H1 (cell line): Measurements from ENCODE around the gene DPEP2NB. TPM values are rescaled to one million over a fixed set of nuclear protein-coding genes. Genes with fewer than 3 reads are reported as not detected.

ENCODE experiments used
- CTCF ChIA-PET: fragments of 300-600 bp; sonication (Branson Sonifier 250); formaldehyde crosslinking; loops from one replicate; lab custom pipeline; 2021; ENCODE audit not compliant: partially characterized antibody; lab: Charles Lee
- POLR2A ChIA-PET: fragments of 300-600 bp; sonication (Branson Sonifier 250); formaldehyde crosslinking; loops from one replicate; lab custom pipeline; 2021; ENCODE audit warnings: inconsistent platforms; ENCODE audit not compliant: partially characterized antibody; lab: Charles Lee
- DNase-seq, 2 experiments: peaks; one replicate each; pipeline versions ENCODE4 v3.0.0 to v3.0.0-alpha.2; 2010 to 2022; ENCODE audit warnings: low spot score in 2 of 2, low read depth in 1 of 2, mixed read lengths in 1 of 2
- FAIRE-seq: peaks from 2 replicates; lab custom pipeline; 2011; peaks lifted over from hg19 to GRCh38; lab: Jason Lieb, UNC
- H2AFZ ChIP-seq: 2 replicates; pipeline ENCODE4 v1.8.1; 2012; ENCODE audit warnings: low read length, inconsistent platforms
- H2AK5ac ChIP-seq: 2 replicates; pipeline ENCODE4 v1.6.1; 2013; ENCODE audit warnings: low read depth, low read length
- H2BK120ac ChIP-seq: replicated peaks from 2 replicates; pipeline ENCODE3; 2013; ENCODE audit warnings: low read depth, low read length, inconsistent platforms
- H2BK12ac ChIP-seq: 2 replicates; pipeline ENCODE4 v1.6.1; 2013; ENCODE audit warnings: low read depth, low read length
- H2BK15ac ChIP-seq: 2 replicates; pipeline ENCODE4 v1.6.1; 2013; ENCODE audit warnings: low read length
- H2BK20ac ChIP-seq: 2 replicates; pipeline ENCODE4 v1.6.1; 2013; ENCODE audit warnings: low read length
- H2BK5ac ChIP-seq: 2 replicates; pipeline ENCODE4 v1.6.1; 2013; ENCODE audit warnings: low read depth, low read length
- H3K14ac ChIP-seq: 2 replicates; pipeline ENCODE4 v1.6.1; 2013; ENCODE audit warnings: inconsistent platforms; ENCODE audit not compliant: insufficient read length
- H3K18ac ChIP-seq: 2 replicates; pipeline ENCODE4 v1.6.1; 2013; ENCODE audit warnings: low read length; ENCODE audit errors: extremely low read depth
- H3K23ac ChIP-seq: 2 replicates; pipeline ENCODE4 v1.6.1; 2013; ENCODE audit warnings: inconsistent platforms; ENCODE audit not compliant: insufficient read length
- H3K23me2 ChIP-seq: 2 replicates; pipeline ENCODE4 v1.6.1; 2013; ENCODE audit warnings: low read depth, low read length
- H3K27ac ChIP-seq: 2 replicates; pipeline ENCODE4 v1.6.1; 2011; ENCODE audit warnings: low read depth, low read length, inconsistent platforms
- H3K27me3 ChIP-seq, 4 experiments: replicated peaks in 1 of 4; 1 replicate in 1 of 4; 2 replicates in 3 of 4; pipeline versions ENCODE4 v1.6.1 to v1.8.1; 2011 to 2013; ENCODE audit warnings: low read length in 3 of 4, mild to moderate bottlenecking in 3 of 4, inconsistent platforms in 2 of 4, mixed read lengths in 2 of 4, moderate library complexity in 1 of 4; ENCODE audit not compliant: control insufficient read depth in 3 of 4, insufficient read depth in 3 of 4; ENCODE audit errors: extremely low read depth in 1 of 4
- H3K36me3 ChIP-seq, 4 experiments: 2 replicates each; pipeline versions ENCODE4 v1.6.1 to v1.8.1; 2011 to 2013; ENCODE audit warnings: mild to moderate bottlenecking in 4 of 4, low read length in 3 of 4, moderate library complexity in 2 of 4, control low read depth in 1 of 4, inconsistent platforms in 1 of 4; ENCODE audit not compliant: insufficient read depth in 4 of 4, control insufficient read depth in 2 of 4
- H3K4ac ChIP-seq: replicated peaks from 2 replicates; pipeline ENCODE3; 2013; ENCODE audit warnings: low read length, low read depth, mixed read lengths, inconsistent platforms; ENCODE audit not compliant: insufficient read length
- H3K4me1 ChIP-seq, 4 experiments: replicated peaks in 1 of 4; 1 replicate in 1 of 4; 2 replicates in 3 of 4; pipeline versions ENCODE4 v1.6.1 to v1.8.1; 2011 to 2013; ENCODE audit warnings: low read length in 3 of 4, inconsistent platforms in 2 of 4, mixed read lengths in 1 of 4; ENCODE audit not compliant: insufficient read depth in 4 of 4, control insufficient read depth in 3 of 4
- H3K4me2 ChIP-seq, 2 experiments: 2 replicates each; pipeline versions ENCODE4 v1.6.1 to v1.8.1; 2011 to 2013; ENCODE audit warnings: low read depth in 2 of 2, low read length in 2 of 2, control low read depth in 1 of 2, inconsistent platforms in 1 of 2, mild to moderate bottlenecking in 1 of 2; ENCODE audit not compliant: insufficient read depth in 1 of 2
- H3K4me3 ChIP-seq, 4 experiments: fragments of 200-600, 300-600 bp in 1 of 4; sonication (generic), shearing (Covaris generic), sonication (Bioruptor Twin) in 1 of 4; 2 replicates each; pipeline versions ENCODE4 v1.5.1 to v1.8.1; 2011 to 2016; ENCODE audit warnings: low read length in 4 of 4, low read depth in 3 of 4, control low read depth in 2 of 4, inconsistent platforms in 2 of 4, mild to moderate bottlenecking in 2 of 4, mixed read lengths in 1 of 4, moderate library complexity in 1 of 4; ENCODE audit not compliant: insufficient read depth in 2 of 4; ENCODE audit errors: extremely low read depth in 1 of 4
- H3K56ac ChIP-seq: replicated peaks from 2 replicates; pipeline ENCODE3; 2013; ENCODE audit warnings: low read depth, mild to moderate bottlenecking, mixed read lengths, low read length, inconsistent platforms; ENCODE audit not compliant: insufficient read length
- H3K79me1 ChIP-seq: 2 replicates; pipeline ENCODE4 v1.6.1; 2013; ENCODE audit warnings: low read depth, low read length, control low read depth
- H3K79me2 ChIP-seq, 2 experiments: 2 replicates each; pipeline versions ENCODE4 v1.6.1 to v1.8.1; 2012 to 2013; ENCODE audit warnings: low read length in 2 of 2, mild to moderate bottlenecking in 2 of 2, inconsistent platforms in 1 of 2; ENCODE audit not compliant: insufficient read depth in 2 of 2, control insufficient read depth in 1 of 2
- H3K9ac ChIP-seq, 4 experiments: replicated peaks in 1 of 4; 1 replicate in 1 of 4; 2 replicates in 3 of 4; pipeline versions ENCODE4 v1.6.1 to v1.8.1; 2011 to 2013; ENCODE audit warnings: low read depth in 3 of 4, low read length in 3 of 4, control low read depth in 2 of 4, mild to moderate bottlenecking in 2 of 4, moderate library complexity in 2 of 4, inconsistent platforms in 1 of 4; ENCODE audit errors: extremely low read depth in 1 of 4
- H3K9me3 ChIP-seq, 2 experiments: 2 replicates each; pipeline versions ENCODE4 v1.6.1 to v1.8.1; 2012 to 2013; ENCODE audit warnings: mild to moderate bottlenecking in 2 of 2, moderate library complexity in 2 of 2, control low read depth in 1 of 2, inconsistent platforms in 1 of 2, low read depth in 1 of 2, low read length in 1 of 2, mixed read lengths in 1 of 2; ENCODE audit not compliant: insufficient read depth in 2 of 2
- H4K20me1 ChIP-seq, 2 experiments: replicated peaks in 1 of 2; 2 replicates each; pipeline versions ENCODE3 to v1.8.1; 2011 to 2013; ENCODE audit warnings: inconsistent platforms in 2 of 2, low read length in 2 of 2, mild to moderate bottlenecking in 1 of 2; ENCODE audit not compliant: insufficient read depth in 2 of 2, control insufficient read depth in 1 of 2
- H4K5ac ChIP-seq: 2 replicates; pipeline ENCODE4 v1.6.1; 2013; ENCODE audit warnings: low read length, low read depth, mixed read lengths, inconsistent platforms; ENCODE audit not compliant: insufficient read length
- H4K8ac ChIP-seq: 2 replicates; pipeline ENCODE4 v1.8.0; 2013; ENCODE audit warnings: mild to moderate bottlenecking, moderate library complexity, low read length, inconsistent platforms; ENCODE audit not compliant: insufficient read depth; ENCODE audit errors: extremely low read depth
- H4K91ac ChIP-seq: replicated peaks from 2 replicates; pipeline ENCODE3; 2013; ENCODE audit warnings: low read length, mixed read lengths, inconsistent platforms; ENCODE audit not compliant: insufficient read length
- ATF2 ChIP-seq: IDR thresholded peaks from 2 replicates; pipeline ENCODE4 v1.6.1; 2012; ENCODE audit warnings: low read length, inconsistent platforms
- BCL11A ChIP-seq, 2 experiments: IDR thresholded peaks; one replicate each; pipeline ENCODE4 v1.6.1; 2011; ENCODE audit warnings: low read depth in 2 of 2, low read length in 2 of 2, mild to moderate bottlenecking in 2 of 2
- CBX8 ChIP-seq: fragments of 300-800, 300-1000 bp; sonication (generic); IDR thresholded peaks from 2 replicates; pipeline ENCODE4 v1.7.1; 2016; ENCODE audit warnings: low read depth, low read length, borderline replicate concordance
- CHD1 ChIP-seq: IDR thresholded peaks from 2 replicates; pipeline ENCODE4 v1.6.1; 2012; ENCODE audit warnings: low read depth, low read length, improper control_type of control experiment
- CHD2 ChIP-seq: IDR thresholded peaks from 2 replicates; pipeline ENCODE4 v1.6.1; 2012; ENCODE audit warnings: low read length, improper control_type of control experiment
- KDM1A ChIP-seq: fragments of 200-600, 300-600 bp; sonication (generic); IDR thresholded peaks from 2 replicates; pipeline ENCODE4 v1.7.1; 2016; ENCODE audit warnings: mild to moderate bottlenecking, low read length, borderline replicate concordance
- NANOG ChIP-seq: IDR thresholded peaks from 2 replicates; pipeline ENCODE4 v1.6.1; 2011; ENCODE audit warnings: low read length, low read depth, mild to moderate bottlenecking, inconsistent platforms; ENCODE audit not compliant: insufficient read depth, poor library complexity, severe bottlenecking
- RXRA ChIP-seq: IDR thresholded peaks from 2 replicates; pipeline ENCODE4 v1.6.1; 2011; ENCODE audit warnings: low read depth, mild to moderate bottlenecking, low read length, moderate library complexity; ENCODE audit not compliant: insufficient read depth
- SAP30 ChIP-seq: fragments of 300-600 bp; sonication (generic); IDR thresholded peaks from 2 replicates; pipeline ENCODE4 v1.7.1; 2012; ENCODE audit warnings: low read length, moderate library complexity, mild to moderate bottlenecking, inconsistent platforms; ENCODE audit not compliant: insufficient read depth, insufficient replicate concordance
- SIRT6 ChIP-seq: IDR thresholded peaks from one replicate; pipeline ENCODE4 v1.7.1; 2012; ENCODE audit warnings: low read length, inconsistent platforms
- SP4 ChIP-seq: IDR thresholded peaks from 2 replicates; pipeline ENCODE4 v1.6.1; 2012; ENCODE audit warnings: low read length, inconsistent platforms
- SUZ12 ChIP-seq: fragments of 200-600 bp; sonication (generic); IDR thresholded peaks from 2 replicates; pipeline ENCODE4 v1.6.1; 2012; ENCODE audit warnings: mild to moderate bottlenecking, inconsistent platforms, low read length, moderate library complexity, mixed read lengths
- TAF7 ChIP-seq: optimal IDR thresholded peaks from 2 replicates; pipeline ENCODE3; 2011; ENCODE audit warnings: low read depth, mild to moderate bottlenecking, inconsistent platforms, low read length, moderate library complexity, borderline replicate concordance
- WGBS, 2 experiments: shearing (Covaris generic) in 1 of 2; methylation state at CpG; one replicate each; pipeline versions ENCODE4 v1.1.6 to v1.1.7; 2013 to 2015; ENCODE audit warnings: low lambda C conversion rate in 2 of 2, mixed read lengths in 2 of 2, inconsistent platforms in 1 of 2, low coverage in 1 of 2, missing lambda C conversion rate in 1 of 2; ENCODE audit not compliant: insufficient replicate concordance in 2 of 2, insufficient coverage in 1 of 2, insufficient read length in 1 of 2; ENCODE audit errors: extremely low coverage in 1 of 2, missing lambda C conversion rate in 1 of 2; 5-methylcytosine and 5-hydroxymethylcytosine counted together
- polyA plus RNA-seq, 7 experiments: library from polyadenylated mRNA; depleted of rRNA in 3 of 7; stranded (reverse) in 5 of 7; unstranded in 2 of 7; fragments of >200 nt in 5 of 7; fragments of 200-250 nt in 2 of 7; gene quantifications; 1 replicate in 5 of 7; 2 replicates in 1 of 7; 4 replicates in 1 of 7; pipeline versions ENCODE4 v1.2.1 to v1.2.3, GENCODE V29; 2011 to 2013; ENCODE audit warnings: missing spikeins in 2 of 7, mixed read lengths in 2 of 7
- total RNA-seq: library from RNA; stranded (reverse); fragmentation: NEBNext Ultra II Directional; extraction: Animal tissue kit (Norgen Biotek cat#: 25700); gene quantifications from 2 replicates; pipeline ENCODE4 v1.2.1, GENCODE V29; 2021

DPEP2NB gene
- total and polyA plus RNA-seq, 2 of the 8 experiments (the other 6 are each of a cell fraction or from before 2014, with no cell fraction given): not detected

- H3K4me3 ChIP-seq: no peak overlapping the region
- no peaks in the 10 kb centered on the region for H3K36me3 ChIP-seq
- no peak overlapping the region for H2BK5ac ChIP-seq
- no peak overlapping the region for H4K5ac ChIP-seq
- no peak overlapping the region for H3K23ac ChIP-seq
- no peak overlapping the region for H3K56ac ChIP-seq
- no peak overlapping the region for H2BK15ac ChIP-seq
- H3K9ac ChIP-seq: no peak overlapping the region
- H3K79me2 ChIP-seq: no peaks in the 10 kb centered on the region
- CTCF ChIA-PET: interaction anchor here (1.0 to 4.1 kb wide), 3 partner anchors 8 to 53 kb away, joined by 3 to 23 read pairs (median 9); no protein-coding TSS in a partner anchor
- FAIRE-seq (no peak), DNase-seq (no peak)
- POLR2A ChIA-PET: no interaction called here
- H3K4ac ChIP-seq: no peak overlapping the region
- no peaks in the 10 kb centered on the region; the same call in 1 of the 2 replicates for H3K23me2 ChIP-seq
- H3K14ac ChIP-seq: no peak overlapping the region
- no peak overlapping the region for H2AFZ ChIP-seq
- no peak overlapping the region for H3K4me2 ChIP-seq
- H3K27me3 ChIP-seq: peaks cover 0 to 12% (median 8%) of the 10 kb centered on the region in 4 experiments; a peak in 5 of 7 replicates
- H2BK12ac ChIP-seq: no peak overlapping the region
- no peak overlapping the region for H4K91ac ChIP-seq
- no peaks in the 10 kb centered on the region; the same call in 1 of the 2 replicates for H3K79me1 ChIP-seq
- WGBS, 2 experiments: 81% methylated on average over 3 of the region's 3 CpGs; no CpG with 5 or more reads in 1 of the 2 experiments
- H3K27ac ChIP-seq: no peak overlapping the region
- peak overlapping the region; percentile 77; the same call in 1 of the 2 replicates for H4K8ac ChIP-seq
- no peak overlapping the region for H3K18ac ChIP-seq
- no peaks in the 10 kb centered on the region for H4K20me1 ChIP-seq
- H2BK120ac ChIP-seq: no peak overlapping the region
- H2BK20ac ChIP-seq: no peak overlapping the region
- H2AK5ac ChIP-seq: no peak overlapping the region
- no peaks in the 10 kb centered on the region; a peak in 3 of 7 replicates for H3K4me1 ChIP-seq
- H3K9me3 ChIP-seq: no peaks in the 10 kb centered on the region
- no peak for TF ChIP-seq CBX8
- TF ChIP-seq CHD2: no peak
- no peak for TF ChIP-seq SAP30
- TF ChIP-seq BCL11A (IDR thresholded peaks at IDR 0.05; ENCODE audit: low read depth in 2 of 2, low read length in 2 of 2): no peak
- TF ChIP-seq CHD1: no peak
- TF ChIP-seq SIRT6: no peak
- no peak for TF ChIP-seq SP4
- TF ChIP-seq RXRA: no peak
- no peak for TF ChIP-seq TAF7
- TF ChIP-seq SUZ12: no peak
- no peak for TF ChIP-seq KDM1A
- no peak for TF ChIP-seq NANOG
- TF ChIP-seq ATF2: no peak
Measured at GRCh38 chr16:67988675-67989074, 27.0 kb downstream of the DPEP2NB start.
